Common myeloid progenitor, CD34-positive (primary cell): ENCODE results near the gene AP1S3.

Source experiments
- CTCF ChIA-PET: fragments of 350-600 bp; sonication (Branson Sonifier 250); formaldehyde crosslinking; loops from one replicate; lab custom pipeline; 2021; ENCODE audit warnings: antibody characterized with exemption; lab: Charles Lee
- POLR2A ChIA-PET: fragments of 350-600 bp; sonication (Branson Sonifier 250); formaldehyde crosslinking; loops from one replicate; lab custom pipeline; 2021; ENCODE audit warnings: antibody characterized with exemption; lab: Charles Lee
- DNase-seq, 3 donors: peaks; one replicate each; pipeline versions ENCODE4 v3.0.0 to v3.0.0-alpha.2; 2013
- H3K27ac ChIP-seq, 2 experiments: 1 replicate in 1 of 2; 2 replicates in 1 of 2; pipeline ENCODE4 v1.7.0; 2013; ENCODE audit warnings: inconsistent platforms in 2 of 2, low read length in 2 of 2, mild to moderate bottlenecking in 2 of 2, low read depth in 1 of 2, moderate library complexity in 1 of 2; ENCODE audit not compliant: severe bottlenecking in 2 of 2, insufficient read depth in 1 of 2, poor library complexity in 1 of 2
- H3K27me3 ChIP-seq, 5 experiments: replicated peaks in 2 of 5; 1 replicate in 3 of 5; 2 replicates in 2 of 5; pipeline versions ENCODE4 v1.6.1 to v1.7.0; 2013; ENCODE audit warnings: low read length in 4 of 5, mild to moderate bottlenecking in 2 of 5, moderate library complexity in 2 of 5, inconsistent platforms in 1 of 5; ENCODE audit not compliant: insufficient read depth in 5 of 5, control insufficient read depth in 4 of 5
- H3K36me3 ChIP-seq, 4 experiments: 1 replicate in 2 of 4; 2 replicates in 2 of 4; pipeline versions ENCODE4 v1.6.1 to v1.7.0; 2013; ENCODE audit warnings: low read length in 3 of 4, control low read depth in 1 of 4, mild to moderate bottlenecking in 1 of 4; ENCODE audit not compliant: control insufficient read depth in 4 of 4, insufficient read depth in 4 of 4
- H3K4me1 ChIP-seq, 4 experiments: 1 replicate in 3 of 4; 2 replicates in 1 of 4; pipeline versions ENCODE4 v1.6.1 to v1.7.1; 2013; ENCODE audit warnings: low read length in 3 of 4, mild to moderate bottlenecking in 3 of 4, control low read depth in 1 of 4, inconsistent platforms in 1 of 4, moderate library complexity in 1 of 4; ENCODE audit not compliant: control insufficient read depth in 4 of 4, insufficient read depth in 4 of 4; ENCODE audit errors: control extremely low read depth in 1 of 4
- H3K4me3 ChIP-seq, 7 experiments: 1 replicate in 4 of 7; 2 replicates in 3 of 7; pipeline versions ENCODE4 v1.5.1 to v1.7.0; 2013; ENCODE audit warnings: mild to moderate bottlenecking in 7 of 7, low read length in 6 of 7, moderate library complexity in 6 of 7, inconsistent platforms in 2 of 7, low read depth in 2 of 7, control low read depth in 1 of 7; ENCODE audit not compliant: insufficient read depth in 4 of 7, control insufficient read depth in 1 of 7; ENCODE audit errors: extremely low read depth in 1 of 7
- H3K9me3 ChIP-seq, 5 experiments: 1 replicate in 4 of 5; 2 replicates in 1 of 5; pipeline versions ENCODE4 v1.6.1 to v1.7.1; 2013; ENCODE audit warnings: low read length in 4 of 5, mild to moderate bottlenecking in 2 of 5, inconsistent platforms in 1 of 5, low read depth in 1 of 5, moderate library complexity in 1 of 5; ENCODE audit not compliant: control insufficient read depth in 4 of 5, insufficient read depth in 2 of 5; ENCODE audit errors: control extremely low read depth in 1 of 5
- WGBS: methylation state at CpG from one replicate; pipeline ENCODE4 v1.1.5; 2013; ENCODE audit not compliant: insufficient coverage; 5-methylcytosine and 5-hydroxymethylcytosine counted together

The AP1S3 gene

GRCh38 chr2:223736488-223736887, 100.9 kb downstream of the AP1S3 start:
- DNase-seq: no peak
- WGBS: 93% methylated on average over 2 of the region's 4 CpGs

DNA sequence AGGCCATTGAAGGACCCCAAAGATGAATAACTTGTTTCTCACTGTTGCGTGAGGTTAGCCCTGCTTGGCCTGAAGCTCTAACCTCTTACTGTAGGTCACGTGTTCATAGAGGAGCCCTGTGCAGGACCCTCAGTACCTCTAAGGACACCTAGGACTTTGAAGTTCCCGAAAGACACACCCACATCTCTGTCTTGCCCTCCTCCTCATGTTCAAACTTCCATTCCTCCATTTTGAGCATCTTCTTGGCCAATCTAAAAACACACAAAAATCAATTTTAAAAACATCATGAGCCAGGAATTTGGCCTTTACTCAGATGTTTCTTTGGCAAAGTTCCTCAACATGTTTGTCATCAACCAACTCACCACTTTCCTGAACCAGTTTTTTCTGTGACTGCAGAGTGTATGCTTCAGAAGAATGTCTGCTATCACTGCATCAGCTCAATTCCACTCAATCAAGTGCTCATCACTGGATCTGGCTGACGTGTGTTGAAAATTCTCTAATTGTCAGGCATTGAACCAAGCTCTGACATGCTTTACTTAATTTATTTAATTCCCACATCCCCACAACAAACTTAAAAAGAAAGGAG, 101.6 kb downstream of the AP1S3 start:
- DNase-seq: no peak
- no peak overlapping the region for H3K4me3 ChIP-seq
- no peaks in the 10 kb centered on the region for H3K36me3 ChIP-seq
- ChIA-PET CTCF (no interaction called here), POLR2A (no interaction called here)
- no peaks in the 10 kb centered on the region for H3K9me3 ChIP-seq
- no peak overlapping the region for H3K27ac ChIP-seq
- no peaks in the 10 kb centered on the region for H3K4me1 ChIP-seq
- WGBS: 95% methylated on average over 4 of the region's 4 CpGs
- H3K27me3 ChIP-seq: no peaks in the 10 kb centered on the region

More at GRCh38 chr2:223736488-223736887, 100.9 kb downstream of the AP1S3 start:
- H3K4me1 ChIP-seq: no peaks in the 10 kb centered on the region
- ChIA-PET CTCF (no interaction called here), POLR2A (no interaction called here)
- H3K27ac ChIP-seq: no peak overlapping the region
- H3K27me3 ChIP-seq: no peaks in the 10 kb centered on the region
- no peaks in the 10 kb centered on the region for H3K36me3 ChIP-seq
- no peaks in the 10 kb centered on the region for H3K9me3 ChIP-seq
- H3K4me3 ChIP-seq: no peak overlapping the region

DNA sequence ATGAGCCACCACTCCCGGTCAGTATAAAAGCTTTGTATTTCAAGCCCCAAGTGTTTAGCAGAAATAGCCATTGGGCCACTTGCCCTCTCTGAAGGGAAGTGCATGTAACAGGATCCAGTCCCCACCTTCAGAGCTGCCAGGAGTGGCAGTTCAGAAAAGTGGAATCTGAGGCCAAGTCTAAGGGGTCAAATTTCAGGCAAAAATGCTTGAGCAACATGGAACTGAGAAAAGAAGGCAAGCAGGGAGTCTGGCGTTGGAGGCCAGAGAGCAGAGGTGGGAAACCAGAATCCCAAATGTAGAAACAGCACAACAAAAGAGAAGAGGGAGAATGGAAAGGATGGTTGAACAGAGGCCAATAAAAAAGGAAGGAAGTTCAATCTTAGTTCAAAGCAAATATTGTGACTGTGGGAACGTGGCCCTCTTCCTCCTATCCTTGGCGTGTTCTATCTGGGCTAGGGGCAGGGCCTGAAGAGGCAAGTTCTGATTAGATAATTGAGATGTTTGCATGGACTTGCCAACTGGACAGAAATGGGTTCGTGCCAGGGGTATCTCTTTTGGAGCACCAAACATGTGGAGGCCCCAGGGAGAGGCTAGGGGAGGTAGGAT, 102.2 kb downstream of the AP1S3 start:
- no peak for DNase-seq
- no peak overlapping the region for H3K27ac ChIP-seq
- no peaks in the 10 kb centered on the region for H3K27me3 ChIP-seq
- ChIA-PET POLR2A (no interaction called here), CTCF (no interaction called here)
- H3K9me3 ChIP-seq: no peaks in the 10 kb centered on the region
- no peak overlapping the region for H3K4me3 ChIP-seq
- H3K36me3 ChIP-seq: no peaks in the 10 kb centered on the region
- H3K4me1 ChIP-seq: no peaks in the 10 kb centered on the region
- 54% methylated on average over 4 of the region's 5 CpGs for WGBS

- Histone ChIP-seq H3K27me3 (no peaks in the 10 kb centered on the region), H3K36me3 (no peaks in the 10 kb centered on the region), H3K9me3 (no peaks in the 10 kb centered on the region), H3K4me3 (no peak overlapping the region), H3K27ac (no peak overlapping the region), H3K4me1 (no peaks in the 10 kb centered on the region)
- no peak for DNase-seq
- POLR2A ChIA-PET: no interaction called here
- WGBS: no CpG with 5 or more reads among the region's 2 CpGs
- CTCF ChIA-PET: no interaction called here
Measured at GRCh38 chr2:223734346-223734745, 103.0 kb downstream of the AP1S3 start.

DNA sequence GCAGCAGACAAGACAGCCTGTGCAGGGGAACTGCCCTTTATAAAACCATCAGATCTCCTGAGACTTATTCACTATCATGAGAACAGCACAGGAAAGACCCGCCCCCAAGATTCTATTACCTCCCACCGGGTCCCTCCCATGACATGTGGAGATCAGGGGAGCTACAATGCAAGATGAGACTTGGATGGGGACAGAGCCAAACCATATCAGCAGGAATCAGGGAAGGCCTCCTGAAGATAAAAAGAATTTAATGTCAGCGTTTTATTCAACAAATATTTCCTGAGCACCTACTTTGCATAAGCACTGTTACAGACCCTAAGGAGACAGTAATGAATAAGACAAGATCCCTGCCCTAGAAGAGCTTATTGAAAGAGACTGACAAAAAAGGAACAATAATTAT, 105.0 kb downstream of the AP1S3 start:
- WGBS: 83% methylated on average over 2 of the region's 3 CpGs
- H3K9me3 ChIP-seq: no peaks in the 10 kb centered on the region
- CTCF ChIA-PET: no interaction called here
- DNase-seq: no peak
- no peak overlapping the region for H3K4me3 ChIP-seq
- no peaks in the 10 kb centered on the region for H3K4me1 ChIP-seq
- H3K27me3 ChIP-seq: no peaks in the 10 kb centered on the region
- POLR2A ChIA-PET: no interaction called here
- H3K36me3 ChIP-seq: no peaks in the 10 kb centered on the region
- no peak overlapping the region for H3K27ac ChIP-seq

DNA sequence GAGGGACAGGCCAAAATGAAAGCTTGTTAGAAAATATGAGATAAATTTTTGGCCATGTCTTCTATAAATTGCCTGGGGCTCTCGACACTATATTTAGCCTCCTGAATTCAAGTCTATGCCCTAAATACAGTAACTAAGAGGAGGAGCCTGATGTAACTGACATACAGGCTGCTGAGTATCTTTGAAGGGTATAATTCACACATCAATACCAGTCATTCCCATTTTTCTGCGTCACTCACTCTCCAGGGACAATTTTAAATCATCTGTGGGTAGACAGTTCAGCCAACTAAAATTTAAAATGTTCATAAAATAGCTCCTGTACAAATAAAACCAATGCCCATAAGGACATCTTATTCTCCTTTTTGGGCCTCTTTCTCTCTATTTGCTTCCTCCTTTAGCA, 105.9 kb downstream of the AP1S3 start:
- no peak for DNase-seq
- no peaks in the 10 kb centered on the region for H3K27me3 ChIP-seq
- WGBS: no CpG with 5 or more reads among the region's 2 CpGs
- H3K36me3 ChIP-seq: no peaks in the 10 kb centered on the region
- H3K4me1 ChIP-seq: no peaks in the 10 kb centered on the region
- ChIA-PET POLR2A (no interaction called here), CTCF (no interaction called here)
- no peaks in the 10 kb centered on the region for H3K9me3 ChIP-seq
- no peak overlapping the region for H3K27ac ChIP-seq
- H3K4me3 ChIP-seq: no peak overlapping the region

GRCh38 chr2:223729781-223730180, 107.6 kb downstream of the AP1S3 start:
- Histone ChIP-seq H3K4me3 (no peak overlapping the region), H3K27ac (no peak overlapping the region), H3K36me3 (no peaks in the 10 kb centered on the region), H3K27me3 (peaks cover 0 to 2% (median 0%) of the 10 kb centered on the region in 5 experiments), H3K4me1 (no peaks in the 10 kb centered on the region), H3K9me3 (no peaks in the 10 kb centered on the region)
- POLR2A ChIA-PET: no interaction called here
- 100% methylated on average over 2 of the region's 2 CpGs for WGBS
- CTCF ChIA-PET: no interaction called here
- no peak for DNase-seq
